Nucleus accumbens (tissue), 56 donors: ENCODE data around the gene TUT4.

Experiments used
- DNase-seq, 56 donors: peaks; one replicate each; lab custom pipeline; 2025; lab: John Stamatoyannopoulos, UW

TUT4 gene

DNA sequence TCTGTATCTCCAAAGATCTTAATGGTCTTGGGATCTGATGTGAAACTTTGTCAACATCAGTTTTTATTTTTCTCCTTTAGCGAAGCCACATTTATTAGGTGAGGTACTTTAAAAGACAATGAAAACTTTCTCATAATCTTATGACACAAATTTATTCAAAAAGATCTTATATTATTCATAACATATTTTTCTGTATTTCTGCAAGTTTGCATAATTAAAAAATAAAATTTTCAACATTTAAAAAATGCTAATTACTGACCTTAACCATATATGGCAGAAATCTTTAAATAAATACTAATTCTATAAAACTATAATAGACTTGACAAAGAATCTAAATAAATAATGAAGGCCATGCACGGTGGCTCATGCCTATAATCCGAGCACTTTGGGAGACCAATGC, 75.9 kb downstream of the TUT4 start:
- DNase-seq, result no peak

DNA sequence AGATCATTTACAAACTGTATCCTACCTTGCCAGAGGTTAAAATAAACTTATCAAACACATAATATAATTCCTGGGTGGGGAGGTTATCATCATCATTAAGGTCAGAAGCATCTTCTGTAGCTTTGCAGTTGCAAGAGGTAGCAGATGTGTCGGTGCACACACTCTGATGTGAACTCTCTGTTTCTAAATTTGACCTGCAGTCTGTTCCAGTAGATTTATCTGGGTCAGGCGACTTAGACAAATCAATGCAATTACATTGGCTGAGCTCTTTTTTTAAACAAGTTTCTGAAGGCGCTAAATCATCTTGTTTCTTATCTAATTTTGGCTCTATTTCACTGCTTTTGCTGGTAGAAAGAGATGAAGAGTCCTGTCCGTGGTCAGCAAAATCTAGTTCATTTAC, 78.1 kb downstream of the TUT4 start:
- DNase-seq, result no peak

DNA sequence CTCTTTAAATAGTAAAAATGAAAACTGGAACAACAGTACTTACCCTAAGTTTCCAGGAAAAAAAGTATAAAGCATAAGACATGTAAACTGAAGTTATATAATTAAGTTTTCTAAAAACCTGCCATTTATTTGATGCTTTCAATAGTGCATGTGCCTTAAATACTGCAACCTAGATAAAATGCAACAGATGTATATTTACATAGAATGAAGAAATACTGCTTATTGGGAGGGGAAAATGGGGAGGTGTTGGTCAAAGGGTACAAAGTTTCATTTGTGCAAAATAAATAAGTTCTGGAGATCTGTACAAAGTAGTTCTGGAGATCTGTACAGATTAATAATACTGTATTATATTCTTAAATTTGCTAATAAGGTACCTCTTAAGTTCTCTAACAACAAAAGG, 79.9 kb downstream of the TUT4 start:
- no peak for DNase-seq

DNA sequence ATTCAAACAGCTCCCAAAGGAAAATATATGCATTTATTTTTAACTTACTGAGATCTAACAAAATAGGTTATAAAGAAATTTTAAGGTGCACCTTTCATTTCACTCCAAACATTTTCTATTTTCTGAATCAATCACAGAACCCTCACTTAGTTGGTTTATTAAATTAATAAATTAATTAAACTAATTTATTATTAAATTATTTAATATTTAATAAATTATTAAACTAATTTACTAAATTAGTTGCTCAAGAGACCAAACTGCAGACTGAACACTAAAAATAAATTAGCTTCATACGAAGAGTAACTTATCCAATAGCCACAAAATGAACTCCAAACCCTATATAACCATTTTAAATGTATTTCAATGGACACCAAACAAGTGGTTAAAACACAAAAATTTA, 80.5 kb downstream of the TUT4 start:
- no peak for DNase-seq

DNA sequence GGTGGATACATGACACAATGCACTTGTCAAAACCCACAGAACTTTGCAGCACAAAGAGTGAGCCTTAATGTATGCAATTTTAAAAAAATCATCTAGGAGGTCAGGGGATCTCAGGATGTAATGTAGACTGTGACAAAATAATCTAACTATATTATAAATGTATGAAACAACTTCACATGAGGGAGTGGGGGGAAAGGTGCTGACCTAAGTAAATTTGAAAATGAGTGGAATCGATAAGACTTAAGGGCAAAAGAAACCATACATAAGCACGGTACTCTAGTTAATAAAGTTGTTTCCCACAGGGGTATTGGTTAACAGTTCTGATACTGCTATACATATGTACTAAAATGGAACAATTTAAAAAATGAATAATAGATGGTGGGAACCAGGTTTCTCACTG, 83.8 kb downstream of the TUT4 start:
- DNase-seq, result no peak

DNA sequence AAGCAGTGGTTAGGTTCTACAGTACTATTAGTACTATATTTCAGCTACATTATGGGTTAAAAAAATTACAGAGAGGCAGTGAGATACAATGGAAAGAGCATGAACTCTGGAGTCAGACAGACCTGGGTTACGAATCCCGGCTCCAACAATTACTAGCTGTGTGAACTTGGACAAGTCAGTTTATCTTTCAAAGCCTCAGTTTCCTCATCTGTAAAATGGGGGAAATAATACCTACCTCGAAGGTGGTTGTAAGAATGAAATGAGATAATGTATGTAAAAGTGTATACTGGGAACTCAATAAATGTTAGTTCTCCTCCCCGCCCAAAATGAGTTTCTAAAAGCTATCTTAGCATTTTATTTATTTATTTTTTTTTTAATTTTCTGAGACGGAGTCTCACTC, 89.0 kb downstream of the TUT4 start:
- no peak for DNase-seq

DNA sequence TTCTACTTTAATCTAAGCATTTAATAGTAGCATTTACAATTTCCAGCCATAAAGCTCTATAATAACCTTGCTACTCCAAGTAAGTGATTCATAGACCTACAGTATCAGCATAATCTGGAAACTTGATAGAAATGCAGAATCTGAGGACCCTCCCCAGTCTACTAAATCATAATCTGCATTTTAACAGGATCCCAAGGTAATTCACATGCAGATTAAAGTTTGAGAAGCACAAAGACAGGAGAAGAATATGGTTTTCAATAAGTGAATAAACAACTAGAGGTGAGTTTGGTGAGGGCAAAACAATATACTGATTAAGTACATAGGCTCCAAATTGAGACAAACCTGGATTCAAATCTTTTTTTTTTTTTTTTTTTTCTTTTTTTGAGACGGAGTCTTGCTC, 91.1 kb downstream of the TUT4 start:
- no peak for DNase-seq

DNA sequence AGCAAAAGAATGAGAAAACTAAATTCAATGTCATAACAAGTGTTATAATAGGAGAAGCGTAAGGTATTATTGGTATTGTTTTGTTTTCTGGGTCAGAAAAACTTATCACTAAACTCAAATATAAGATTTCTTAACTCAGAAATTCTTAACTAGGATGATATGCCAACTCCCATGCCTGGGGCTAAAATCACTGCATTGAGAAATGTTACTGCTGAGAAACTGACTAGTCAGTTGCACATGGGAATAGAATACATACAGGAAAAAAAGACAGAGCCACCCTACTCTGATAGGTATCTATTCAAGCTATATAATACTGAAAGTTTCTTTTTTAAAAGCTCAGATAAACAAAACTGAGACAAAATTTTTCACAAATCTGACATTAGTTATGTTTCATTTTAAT, 92.2 kb downstream of the TUT4 start:
- no peak for DNase-seq

DNA sequence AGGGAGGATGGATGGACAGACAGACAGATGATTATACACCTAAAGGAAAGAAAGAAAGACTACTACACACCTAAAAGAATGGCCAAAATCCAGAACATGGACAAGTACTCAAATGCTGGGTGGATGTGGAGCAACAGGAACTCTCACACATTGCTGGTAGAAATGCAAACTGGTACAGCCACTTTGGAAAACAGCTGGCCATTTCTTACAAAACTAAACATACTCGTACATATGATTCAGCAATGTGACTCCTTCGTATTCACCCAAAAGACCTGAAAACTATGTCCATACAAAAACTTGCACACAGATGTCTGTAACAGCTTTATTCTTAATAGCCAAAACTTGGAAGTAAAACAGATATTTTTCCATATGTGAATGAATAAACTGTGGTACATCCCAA, 97.2 kb downstream of the TUT4 start:
- no peak for DNase-seq

DNA sequence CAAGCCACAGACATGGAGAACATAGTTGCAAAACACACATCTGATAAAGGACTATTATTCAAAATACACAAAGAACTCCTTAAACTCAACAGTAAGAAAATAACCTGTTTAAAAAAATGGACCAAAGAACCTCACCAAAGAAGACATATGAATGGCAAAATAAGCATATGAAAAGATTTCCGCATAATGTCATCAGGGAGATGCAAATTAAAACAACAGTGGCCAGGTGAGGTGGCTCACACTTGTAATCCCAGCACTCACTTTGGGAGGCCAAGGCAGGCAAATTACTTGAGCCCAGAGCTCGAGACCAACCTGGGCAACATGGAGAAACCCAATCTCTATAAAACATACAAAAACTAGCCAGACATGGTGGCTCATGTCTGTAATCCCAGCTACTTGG, 98.1 kb downstream of the TUT4 start:
- no peak for DNase-seq

DNA sequence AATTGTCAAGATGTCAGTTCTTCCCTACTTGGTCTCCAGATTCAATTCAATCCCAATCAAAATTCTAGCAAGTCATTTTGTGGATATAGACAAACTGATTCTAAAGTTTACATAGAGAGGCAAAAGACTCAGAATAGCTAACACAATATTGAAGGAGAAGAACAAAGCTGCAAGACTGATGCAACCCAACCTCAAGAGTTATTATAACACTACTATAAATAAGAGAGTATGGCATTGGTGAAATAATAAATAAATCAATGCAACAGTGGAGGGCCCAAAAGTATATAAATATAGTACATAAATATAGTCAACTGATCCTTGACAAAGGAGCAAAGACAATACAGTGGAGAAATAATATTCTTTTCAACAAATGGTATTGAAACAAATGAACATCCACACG, 98.8 kb downstream of the TUT4 start:
- no peak for DNase-seq

DNA sequence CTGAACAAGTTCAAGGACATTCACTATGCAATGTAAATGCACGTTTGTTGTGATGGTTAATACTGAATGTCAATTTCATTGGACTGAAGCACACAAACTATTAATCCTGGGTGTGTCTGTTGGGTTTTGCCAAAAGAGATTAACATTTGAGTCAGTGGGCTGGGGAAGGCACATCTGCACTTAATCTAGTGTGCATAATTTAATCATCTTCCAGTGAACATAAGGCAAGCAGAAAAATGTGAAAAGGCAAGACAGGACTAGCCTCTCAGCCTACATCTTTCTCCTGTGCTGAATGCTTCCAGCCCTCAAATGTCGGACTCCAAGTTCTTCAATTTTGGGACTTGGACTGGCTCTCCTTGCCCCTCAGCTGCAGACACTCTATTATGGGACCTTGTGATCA, 108.4 kb downstream of the TUT4 start:
- DNase-seq, result no peak

DNA sequence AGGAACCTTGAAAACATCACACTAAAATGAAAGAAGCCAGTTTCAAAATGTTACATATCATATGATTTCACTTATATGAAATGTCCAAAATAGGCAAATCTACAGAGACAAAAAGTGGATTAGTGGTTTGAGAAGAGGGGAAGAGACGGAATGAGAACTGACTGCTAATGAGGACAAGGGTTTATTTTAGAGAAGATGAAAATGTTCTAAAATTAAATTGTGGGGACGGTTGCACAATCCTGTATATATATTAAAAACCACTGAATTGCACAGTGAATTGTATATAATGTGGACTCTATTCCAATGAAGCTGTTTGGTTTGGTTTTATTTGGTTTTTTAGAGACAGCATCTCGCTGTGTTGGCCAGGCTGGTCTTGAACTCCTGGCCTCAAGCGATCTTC, 112.9 kb downstream of the TUT4 start:
- DNase-seq, result no peak

DNA sequence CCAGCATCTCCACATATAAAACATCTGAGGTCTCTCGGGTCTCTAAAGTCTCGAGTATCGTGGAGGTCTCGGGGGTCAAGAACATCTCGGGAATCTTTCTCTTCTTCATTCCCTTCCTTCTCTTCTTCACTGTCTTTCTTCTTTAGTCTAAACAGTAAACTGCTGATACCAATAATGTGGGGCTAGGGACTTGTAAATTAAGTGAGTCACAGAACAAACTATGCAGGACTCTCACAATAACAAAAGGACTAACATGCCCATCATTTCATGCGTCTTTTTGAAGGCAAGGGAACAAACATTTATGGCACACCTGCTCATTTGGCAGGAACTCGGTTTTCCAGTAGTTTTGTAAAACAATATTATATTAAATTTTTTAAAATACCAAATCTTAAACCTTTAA, 116.1 kb downstream of the TUT4 start:
- DNase-seq, result no peak

DNA sequence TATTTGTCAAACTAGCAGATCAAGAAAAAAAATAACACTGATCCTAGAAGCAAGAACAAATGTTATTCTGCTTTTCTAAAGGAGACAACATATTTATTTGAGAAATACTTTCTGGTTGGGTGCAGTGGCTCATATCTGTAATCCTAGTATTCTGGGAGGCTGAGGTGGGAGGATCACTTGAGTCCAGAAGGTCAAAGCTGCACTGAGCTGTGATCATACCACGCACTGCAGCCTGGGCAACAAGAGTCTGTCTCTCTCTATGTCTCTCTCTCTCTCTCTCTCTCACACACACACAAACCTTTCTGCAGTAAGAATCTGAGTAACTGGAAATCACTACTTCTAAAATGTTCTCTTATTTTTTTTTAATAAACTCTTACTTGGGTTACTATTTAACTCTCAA, 117.2 kb downstream of the TUT4 start:
- DNase-seq, result no peak

DNA sequence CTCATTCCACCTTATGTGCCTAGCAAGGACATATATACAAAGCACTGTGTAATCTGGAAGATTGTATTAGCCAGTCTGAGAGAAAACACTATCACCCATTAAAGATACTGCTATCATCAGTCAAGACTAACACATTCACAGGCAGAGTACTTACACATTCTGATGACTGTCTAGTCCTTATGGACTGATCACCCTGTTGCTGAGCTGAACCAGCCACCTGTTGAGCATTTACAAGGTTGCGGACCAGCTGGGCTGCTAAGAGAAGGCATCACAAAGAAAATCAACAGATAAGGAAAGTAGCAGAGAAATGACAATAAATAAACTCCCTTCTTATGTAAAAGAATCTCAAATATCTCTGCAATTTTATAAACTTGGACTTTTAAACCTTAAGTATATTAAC, 117.7 kb downstream of the TUT4 start:
- DNase-seq, result no peak

DNA sequence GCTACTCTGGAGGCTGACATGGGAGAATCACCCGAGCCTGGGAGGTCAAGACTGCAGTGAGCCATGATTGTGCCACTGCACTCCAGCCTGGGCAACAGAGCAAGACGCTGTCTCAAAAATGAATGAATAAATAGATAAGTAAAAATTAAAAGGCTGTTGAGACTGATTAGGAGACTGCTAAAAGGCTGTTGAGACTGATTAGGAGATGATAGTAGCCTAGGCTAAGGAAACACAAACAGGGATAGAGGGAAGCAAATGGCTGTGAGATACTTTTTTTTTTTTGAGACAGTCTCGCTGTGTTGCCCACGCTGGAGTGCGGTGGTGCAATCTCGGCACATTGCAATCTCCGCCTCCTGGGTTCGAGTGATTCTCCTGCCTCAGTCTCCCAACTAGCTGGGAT, 120.1 kb downstream of the TUT4 start:
- no peak for DNase-seq

DNA sequence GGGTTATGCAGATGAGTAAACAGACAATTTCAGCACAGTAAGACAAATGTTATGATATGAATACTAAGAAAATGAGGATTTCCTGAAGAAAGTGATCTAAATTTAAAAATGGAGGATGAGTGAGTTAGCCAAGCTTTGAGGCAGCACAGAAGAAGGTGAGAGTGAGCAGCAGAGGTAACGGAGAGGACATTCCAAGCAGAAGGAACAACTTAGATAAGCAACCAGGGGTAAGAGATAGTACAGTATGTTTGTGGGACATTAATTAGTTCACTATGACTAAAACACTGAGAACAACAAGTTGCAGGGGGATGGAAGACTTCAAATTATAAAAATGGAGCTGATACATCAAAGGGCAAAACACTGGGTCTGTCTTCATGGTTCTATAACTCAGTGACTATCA, 125.7 kb downstream of the TUT4 start:
- no peak for DNase-seq

DNA sequence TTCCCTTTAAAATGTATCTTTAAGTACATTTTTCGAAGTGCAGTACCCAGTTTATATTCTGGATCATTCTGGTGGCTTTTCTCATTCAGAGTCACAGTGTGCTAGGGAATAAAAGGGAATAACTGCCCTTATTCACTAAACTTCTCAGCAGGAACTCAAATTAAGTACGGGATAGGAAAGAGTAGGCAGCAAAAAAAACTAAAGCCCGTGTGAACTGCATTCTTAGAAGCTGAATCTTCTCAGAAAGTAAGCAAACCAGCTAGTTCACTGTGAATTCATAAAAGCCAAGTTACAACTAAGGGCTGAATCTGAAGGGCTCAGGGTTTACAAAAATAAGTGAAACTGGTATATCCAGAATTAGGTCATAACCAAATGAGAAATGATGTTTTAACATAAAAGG, 126.5 kb downstream of the TUT4 start:
- DNase-seq, result no peak

DNA sequence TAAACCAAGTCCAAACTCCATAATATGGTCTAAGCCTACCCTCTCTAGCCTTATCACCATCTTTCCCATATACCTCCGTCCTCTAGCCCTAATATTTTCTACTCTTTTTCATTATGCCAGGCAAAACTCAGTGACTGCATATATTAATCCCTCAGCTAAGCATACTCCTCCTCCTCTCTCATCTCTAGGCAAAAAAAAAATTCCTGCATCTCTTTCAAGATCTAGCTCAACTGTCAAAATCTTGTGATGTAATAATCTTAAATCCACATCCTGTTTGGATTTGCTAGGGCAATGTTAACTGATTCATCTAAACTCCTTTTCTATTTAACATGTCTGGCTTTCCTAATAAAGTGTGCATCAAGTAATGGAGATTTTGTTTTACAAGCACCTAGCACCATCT, 128.1 kb downstream of the TUT4 start:
- no peak for DNase-seq

DNA sequence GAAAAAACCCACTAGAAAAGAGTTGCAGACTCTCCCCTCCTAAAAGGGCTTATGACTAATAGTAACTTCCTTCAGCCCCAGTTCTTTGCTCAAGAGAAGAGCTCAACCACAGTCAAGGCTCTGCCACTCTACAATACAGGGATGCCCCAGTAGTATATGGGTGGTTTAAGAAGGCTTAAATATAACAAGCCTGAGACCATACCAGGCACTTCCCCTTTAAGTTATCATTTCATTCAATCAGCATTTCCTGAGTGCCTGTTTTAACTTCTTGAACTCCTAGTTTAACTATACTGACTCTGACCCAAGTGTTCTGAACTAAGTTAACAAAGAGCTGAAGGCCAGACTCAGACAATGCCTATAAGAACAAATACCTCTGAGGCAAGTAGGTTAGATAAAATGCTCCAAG, 128.7 kb downstream of the TUT4 start:
- DNase-seq, result no peak

DNA sequence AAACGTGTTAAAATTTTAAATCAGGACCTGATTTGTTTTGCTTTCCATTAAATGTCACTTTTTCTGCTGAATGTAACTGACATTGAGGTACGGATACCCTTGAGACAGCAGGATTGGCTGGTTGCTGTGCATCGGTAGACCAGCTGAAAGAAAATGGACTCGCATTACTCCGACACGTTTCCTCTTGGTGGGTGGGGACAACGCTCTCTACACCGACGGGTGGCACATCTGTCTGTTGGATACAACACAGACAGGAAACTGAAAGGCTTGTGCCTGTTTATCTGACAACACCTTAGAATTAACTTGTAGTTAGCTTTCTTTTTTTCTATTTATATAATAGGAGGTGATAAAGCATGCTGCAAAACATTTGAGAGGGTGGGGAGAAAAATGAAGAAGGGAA, 129.1 kb downstream of the TUT4 start:
- DNase-seq, result no peak

DNA sequence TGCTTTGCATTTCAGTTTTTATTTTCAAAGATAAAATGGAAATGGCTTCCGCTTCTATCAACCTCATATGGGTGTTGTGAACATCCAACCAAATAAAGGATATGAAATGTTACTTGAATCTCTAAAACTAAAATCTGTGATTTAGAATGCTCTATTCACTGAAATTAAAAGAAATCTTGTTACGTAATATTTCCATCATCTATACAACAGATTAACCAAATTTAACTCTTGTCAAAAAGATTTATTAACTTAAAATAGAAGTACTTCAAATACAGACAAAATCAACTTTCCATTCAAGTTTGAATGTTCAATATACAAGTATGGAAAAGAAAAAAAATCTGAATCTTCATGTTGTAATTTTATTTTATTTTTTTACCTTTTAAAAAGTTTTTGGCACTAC, 129.8 kb downstream of the TUT4 start:
- DNase-seq, result no peak

DNA sequence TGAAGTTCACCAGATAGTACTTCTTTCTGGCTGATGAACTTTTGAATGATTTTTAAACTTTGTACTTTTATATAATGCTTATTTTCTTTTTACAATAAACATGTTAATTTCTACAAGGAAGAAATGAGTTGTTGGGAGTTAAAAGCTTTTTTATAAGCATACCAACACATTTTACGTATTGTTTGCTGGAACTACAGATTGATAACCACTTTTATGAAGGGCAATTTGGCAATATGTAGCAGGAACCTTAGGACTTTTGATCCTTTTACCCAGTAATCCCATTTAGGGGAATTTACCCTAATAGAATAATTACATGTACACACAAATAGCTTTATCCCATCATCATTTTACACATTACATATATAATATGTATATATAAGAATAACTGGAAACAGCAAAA, 132.2 kb downstream of the TUT4 start:
- DNase-seq, result no peak
